Fibroblast of skin of scalp (primary cell): ENCODE measurements around the gene THUMPD2.

Experiments
- DNase-seq: peaks from one replicate; pipeline ENCODE4 v3.0.0-alpha.2; 2013

THUMPD2 gene

DNA sequence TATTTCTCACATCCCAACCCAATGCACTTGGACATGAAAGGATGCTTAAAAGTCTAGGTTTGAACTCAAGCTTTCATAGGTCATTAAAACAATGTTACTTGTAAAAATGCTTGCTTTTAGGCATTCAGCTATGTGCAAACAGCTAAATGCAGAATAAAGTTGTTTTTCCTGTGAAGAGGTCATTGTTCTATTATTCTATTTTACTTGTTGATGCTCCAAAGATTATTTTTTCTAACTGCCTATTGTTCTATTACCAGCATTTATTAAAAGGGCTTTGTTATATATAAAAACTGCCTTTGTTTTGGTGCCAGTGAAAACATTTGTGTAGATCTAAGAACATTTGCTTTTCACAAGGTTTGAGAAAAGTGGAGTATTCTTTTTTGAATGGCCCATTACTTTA is 64.0 kb downstream of the THUMPD2 start:
- no peak for DNase-seq

DNA sequence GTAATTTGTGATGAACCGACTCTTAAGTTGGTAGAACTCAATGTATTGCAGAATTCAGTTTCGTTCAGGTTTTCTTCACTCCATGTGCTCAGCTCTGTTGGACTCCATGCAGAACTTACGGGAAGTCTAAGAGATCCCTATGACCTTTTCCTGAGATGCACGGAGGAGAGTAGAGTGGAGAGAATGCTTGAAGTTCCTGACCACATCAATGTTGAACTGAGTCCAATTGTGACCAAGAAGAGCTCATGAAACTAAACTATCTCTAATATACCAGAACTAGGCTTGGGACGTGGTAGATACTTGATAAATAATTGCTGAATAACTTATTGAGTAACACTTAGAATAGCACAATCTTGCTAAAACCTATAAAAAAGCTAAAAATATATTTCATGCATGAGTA is 66.1 kb downstream of the THUMPD2 start:
- no peak for DNase-seq

DNA sequence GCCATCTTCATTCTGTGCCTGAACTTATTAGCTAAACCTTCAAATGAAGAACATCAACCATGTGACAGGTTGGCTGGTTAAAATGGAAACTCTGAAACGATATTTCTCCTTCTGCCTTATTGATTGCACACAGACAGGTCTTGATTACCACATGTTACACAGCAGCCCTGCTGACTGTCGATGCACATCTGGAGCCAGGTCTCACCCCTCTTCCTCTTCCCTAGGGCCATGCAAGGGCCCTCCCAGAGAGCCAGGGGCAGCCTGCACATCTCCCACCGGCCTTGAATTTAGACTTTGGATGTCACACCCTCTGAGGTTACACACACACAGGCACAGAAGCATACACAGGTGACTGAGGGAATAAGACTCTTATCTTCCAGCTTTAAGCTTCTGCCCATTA is 68.3 kb downstream of the THUMPD2 start:
- DNase-seq, result no peak

DNA sequence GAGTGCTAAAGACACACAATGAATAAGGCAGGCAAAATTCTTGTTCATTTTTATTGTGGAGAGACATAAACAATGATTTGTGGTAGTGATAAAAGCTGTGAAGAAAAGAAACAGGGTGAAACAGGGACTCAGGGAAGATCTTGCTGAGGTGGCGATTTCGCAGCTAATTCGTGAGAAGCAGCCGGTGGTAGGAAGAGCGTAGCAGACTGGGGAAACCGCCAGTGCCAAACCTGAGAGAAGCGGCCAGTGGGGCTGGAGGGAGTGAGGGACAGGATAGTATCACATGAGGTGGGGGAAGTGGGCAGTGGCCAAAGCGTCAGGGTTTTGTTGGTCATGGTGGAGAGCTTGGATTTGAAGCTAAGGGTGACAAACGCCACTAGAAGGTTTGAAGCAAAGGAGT is 71.1 kb downstream of the THUMPD2 start:
- DNase-seq, result no peak

DNA sequence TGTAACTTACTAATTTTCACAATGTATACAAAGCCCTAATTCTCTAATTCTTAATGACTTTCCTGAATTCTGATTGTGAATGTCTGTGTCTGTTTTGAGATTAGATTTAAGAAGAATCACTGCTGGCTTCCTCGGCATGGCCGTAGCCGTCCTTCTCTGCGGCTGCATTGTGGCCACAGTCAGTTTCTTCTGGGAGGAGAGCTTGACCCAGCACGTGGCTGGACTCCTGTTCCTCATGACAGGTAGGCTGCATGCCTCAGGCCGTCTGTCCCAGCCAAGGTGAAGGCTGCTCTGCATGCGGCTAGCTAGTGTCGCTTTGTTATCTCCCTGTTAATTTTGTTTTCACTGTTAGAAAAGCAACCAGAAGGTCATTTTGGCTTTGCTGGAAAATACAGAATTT is 72.1 kb downstream of the THUMPD2 start:
- DNase-seq, result no peak

- DNase-seq, result no peak
Observed at GRCh38 chr2:39706312-39706711, 72.7 kb downstream of the THUMPD2 start.

DNA sequence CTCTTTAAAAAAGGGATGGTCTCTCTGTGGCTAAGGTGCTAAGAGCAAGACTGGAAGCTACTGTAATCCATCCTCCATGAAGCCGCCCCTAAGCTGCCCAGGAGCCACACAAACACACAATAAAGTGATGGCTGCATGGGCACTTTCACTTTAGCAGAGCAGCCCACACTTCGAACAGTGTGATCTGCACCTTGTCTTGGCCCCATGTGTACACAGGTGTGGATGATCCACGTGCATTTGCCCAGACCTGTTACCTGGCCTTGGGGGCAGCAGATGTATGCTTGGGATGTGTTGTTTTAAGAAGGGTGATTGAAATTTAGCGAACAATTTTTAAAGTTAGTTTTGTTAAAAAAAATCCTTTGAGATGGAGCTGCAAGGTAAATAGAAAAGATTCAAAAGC is 73.4 kb downstream of the THUMPD2 start:
- no peak for DNase-seq

GRCh38 chr2:39704540-39704939 is 74.5 kb downstream of the THUMPD2 start:
- DNase-seq, result no peak

DNA sequence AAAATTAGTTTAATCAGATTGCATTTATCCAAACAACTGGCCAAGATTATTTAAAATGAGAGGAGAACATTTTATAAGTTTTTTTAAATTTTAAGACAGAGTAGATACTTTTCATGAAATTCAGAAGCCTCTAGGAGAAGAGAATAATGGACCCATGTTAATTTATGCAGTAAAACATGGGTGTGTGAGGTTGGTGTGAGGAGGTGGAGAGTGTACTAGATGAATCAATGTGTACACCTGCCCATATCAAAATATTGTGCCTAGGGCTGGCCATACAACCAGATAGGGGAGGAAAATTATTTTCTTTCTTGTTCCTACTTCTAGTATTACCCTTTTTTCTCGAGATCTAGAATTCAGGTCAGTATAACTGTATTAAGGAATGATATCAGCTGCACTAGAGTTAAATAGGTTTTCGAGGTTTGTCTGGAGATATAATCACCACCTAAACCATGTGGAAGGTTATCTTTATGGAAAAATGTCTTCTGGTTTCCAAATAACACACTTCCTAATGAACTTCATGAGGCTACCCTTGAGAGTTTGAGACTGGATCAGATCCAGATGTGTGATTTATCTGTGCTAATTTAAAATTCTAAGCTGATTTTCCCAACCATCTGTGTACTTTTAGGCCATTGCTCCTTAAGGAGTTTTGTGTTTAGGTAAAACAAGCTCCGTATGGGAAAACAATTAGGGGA is 75.7 kb downstream of the THUMPD2 start:
- no peak for DNase-seq

DNA sequence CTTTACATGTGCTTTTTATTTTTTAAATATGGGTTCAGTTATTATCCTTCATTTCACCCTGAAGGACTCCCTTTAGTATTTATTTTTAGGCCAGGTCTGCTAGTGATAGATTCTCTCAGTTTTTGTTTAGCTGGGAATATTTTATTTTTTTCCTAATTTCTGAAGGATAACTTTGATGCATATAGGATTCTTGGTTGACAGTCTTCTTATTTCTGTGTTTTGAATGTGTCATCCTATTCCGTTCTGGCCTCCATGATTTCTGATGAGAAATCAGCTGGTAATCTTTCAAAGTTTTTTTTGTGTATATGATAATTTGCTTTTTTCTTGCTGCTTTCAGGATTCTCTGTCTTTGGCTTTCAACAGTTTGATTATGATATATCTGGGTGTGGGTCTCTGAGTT is 77.9 kb downstream of the THUMPD2 start:
- no peak for DNase-seq

- no peak for DNase-seq
Observed at GRCh38 chr2:39697454-39697853, 81.6 kb downstream of the THUMPD2 start.

DNA sequence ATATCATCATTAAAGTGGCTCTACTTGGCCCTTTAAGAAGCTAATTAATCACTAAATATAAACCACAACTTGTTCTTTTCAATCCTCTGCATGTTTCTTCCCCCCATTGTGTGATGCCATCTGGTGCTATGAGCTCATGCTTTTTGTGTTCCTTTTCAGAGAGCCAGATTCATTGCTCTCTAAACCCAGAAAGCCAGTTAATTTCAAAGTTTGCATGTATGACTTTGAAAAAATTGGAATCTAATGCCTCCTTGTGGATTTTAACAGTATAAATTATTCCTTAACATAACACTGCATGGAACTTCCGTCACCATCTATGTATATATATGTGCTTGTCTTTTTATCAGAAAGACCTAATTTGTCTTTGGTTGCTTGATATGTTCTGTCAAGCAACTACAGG is 82.2 kb downstream of the THUMPD2 start:
- DNase-seq, result peak; percentile 64

- peak; percentile 68 for DNase-seq
Observed at GRCh38 chr2:39696101-39696553, 82.9 kb downstream of the THUMPD2 start.

- DNase-seq, result no peak
Observed at GRCh38 chr2:39693245-39693644, 85.8 kb downstream of the THUMPD2 start.

GRCh38 chr2:39689876-39690275 is 89.2 kb downstream of the THUMPD2 start:
- no peak for DNase-seq

GRCh38 chr2:39689272-39689841 is 89.7 kb downstream of the THUMPD2 start:
- DNase-seq, result no peak

GRCh38 chr2:39688181-39688580 is 90.9 kb downstream of the THUMPD2 start:
- DNase-seq, result no peak

GRCh38 chr2:39686456-39686855 is 92.6 kb downstream of the THUMPD2 start:
- DNase-seq, result no peak
